Measurements from ENCODE around the gene MCAT.

MCAT gene

DNA sequence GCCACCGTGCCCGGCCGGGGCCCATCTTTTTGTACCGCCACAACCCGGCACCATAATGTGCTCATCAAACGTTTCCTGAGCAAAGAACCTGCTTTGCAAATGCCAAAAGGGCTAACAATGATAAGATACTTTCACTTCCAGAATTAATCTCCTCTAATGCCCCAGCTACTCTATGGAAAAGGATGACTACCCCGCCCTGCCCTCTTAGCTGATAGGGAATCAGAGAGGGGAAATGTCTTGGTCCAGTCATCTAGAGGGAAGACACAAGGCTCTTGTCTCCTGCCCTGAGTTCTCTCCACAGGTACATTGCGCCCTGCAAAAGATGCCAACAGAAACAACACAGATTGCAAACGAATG is 54.6 kb downstream of the MCAT start:
- DNase-seq: no peak

DNA sequence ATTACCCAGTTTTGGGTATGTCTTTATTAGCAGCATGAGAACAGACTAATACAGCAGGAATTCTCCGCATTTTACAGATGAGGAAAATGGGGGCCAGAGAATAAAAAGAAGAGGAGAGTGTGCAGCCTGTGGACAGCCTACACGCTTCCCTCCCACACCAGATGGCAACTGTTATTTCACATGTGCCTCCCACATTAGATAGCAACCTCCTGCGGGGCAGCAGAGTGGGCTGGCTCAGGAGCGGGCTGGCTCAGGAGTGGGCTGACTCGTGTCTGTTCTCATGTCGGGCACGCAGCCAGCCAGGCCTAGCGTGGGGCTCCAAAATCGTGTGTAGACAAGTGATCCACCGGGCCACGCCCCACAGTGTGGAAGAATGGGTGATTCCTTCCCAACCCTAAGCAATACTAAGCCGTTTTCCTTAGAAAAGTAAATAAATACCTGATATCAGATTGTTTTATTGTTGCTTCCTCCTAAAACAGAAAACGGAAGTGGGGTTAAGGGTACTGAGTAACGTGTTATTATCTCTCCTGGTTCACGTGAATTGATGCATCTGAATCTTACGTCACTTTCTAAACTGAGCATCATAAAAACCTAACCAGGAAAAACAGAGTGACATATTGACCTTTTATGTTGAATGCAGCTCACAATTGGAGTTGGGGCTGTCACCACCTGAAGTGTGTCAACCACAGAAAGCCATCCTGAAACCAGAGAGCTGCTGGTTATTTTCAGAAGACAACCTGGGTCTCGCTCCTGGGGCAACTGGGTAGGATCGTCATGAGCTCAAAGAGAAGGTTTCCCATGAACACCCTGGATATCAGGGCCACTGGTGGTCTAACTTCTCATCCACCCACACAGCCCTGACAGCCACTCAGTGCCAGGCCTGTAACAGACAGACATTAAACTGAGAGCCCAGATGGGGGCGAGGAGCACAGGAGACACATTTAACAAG is 57.3 kb downstream of the MCAT start:
- no peak for DNase-seq
